Subcutaneous abdominal adipose tissue (tissue), 5 donors: ENCODE measurements around the gene MAEA.
"Not testable (repeated sequence)": the region's sequence is repeated elsewhere in the genome, so short reads cannot be mapped to it uniquely, and the experiment has no call there.

Experiments used
- H3K27ac ChIP-seq: one replicate; pipeline ENCODE4 v1.7.0; 2013; ENCODE audit warnings: low read depth, mild to moderate bottlenecking, inconsistent platforms, low read length, moderate library complexity
- H3K27me3 ChIP-seq, 5 donors: one replicate each; pipeline ENCODE4 v1.7.0; 2013; ENCODE audit warnings: low read length in 5 of 5, inconsistent platforms in 1 of 5; ENCODE audit not compliant: control insufficient read depth in 5 of 5, insufficient read depth in 4 of 5
- H3K36me3 ChIP-seq, 5 donors: one replicate each; pipeline ENCODE4 v1.7.0; 2013; ENCODE audit warnings: low read length in 5 of 5; ENCODE audit not compliant: control insufficient read depth in 5 of 5, insufficient read depth in 5 of 5
- H3K4me1 ChIP-seq, 5 donors: one replicate each; pipeline ENCODE4 v1.7.0; 2013; ENCODE audit warnings: low read length in 5 of 5, mild to moderate bottlenecking in 3 of 5, moderate library complexity in 1 of 5; ENCODE audit not compliant: control insufficient read depth in 5 of 5, insufficient read depth in 5 of 5
- H3K4me3 ChIP-seq, 5 donors: one replicate each; pipeline ENCODE4 v1.7.0; 2013; ENCODE audit warnings: low read length in 5 of 5, low read depth in 1 of 5
- H3K9ac ChIP-seq, 5 donors: one replicate each; pipeline ENCODE4 v1.7.0; 2013; ENCODE audit warnings: low read length in 5 of 5, mild to moderate bottlenecking in 4 of 5, moderate library complexity in 3 of 5
- H3K9me3 ChIP-seq, 5 donors: one replicate each; pipeline ENCODE4 v1.7.0; 2013; ENCODE audit warnings: low read length in 5 of 5; ENCODE audit not compliant: control insufficient read depth in 5 of 5
- donor health status: healthy.
- donor health status: healthy.
- donor health status: healthy.
- donor health status: healthy.
- donor health status: healthy.

MAEA gene

DNA sequence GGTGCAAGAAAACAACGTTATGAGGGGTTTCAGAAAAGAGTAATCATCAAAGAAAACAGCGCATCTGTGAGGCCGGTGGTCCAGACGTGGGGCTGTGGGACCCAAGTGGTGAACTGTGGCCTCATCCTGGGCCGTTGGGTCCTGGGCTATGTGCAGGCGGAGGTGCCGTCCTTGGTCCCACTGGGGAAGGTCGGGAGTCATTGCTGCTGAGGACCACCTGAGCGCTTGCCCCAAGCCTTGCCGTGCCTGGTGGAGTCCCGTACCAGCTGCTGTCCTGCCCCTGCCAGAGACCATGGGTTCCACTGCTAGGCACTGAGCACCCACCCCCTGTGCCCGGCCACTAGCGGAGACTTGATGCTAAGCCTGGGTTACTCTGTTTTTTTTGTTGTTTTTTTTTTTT, 31.8 kb downstream of the MAEA start:
- Histone ChIP-seq H3K36me3 (peaks cover 0 to 71% (median 58%) of the 10 kb centered on the region in 5 donors), H3K9ac (no peak overlapping the region), H3K4me3 (no peak overlapping the region), H3K27me3 (no peaks in the 10 kb centered on the region), H3K4me1 (peaks cover 0 to 9% (median 0%) of the 10 kb centered on the region in 5 donors), H3K27ac (no peak overlapping the region), H3K9me3 (no peaks in the 10 kb centered on the region)

DNA sequence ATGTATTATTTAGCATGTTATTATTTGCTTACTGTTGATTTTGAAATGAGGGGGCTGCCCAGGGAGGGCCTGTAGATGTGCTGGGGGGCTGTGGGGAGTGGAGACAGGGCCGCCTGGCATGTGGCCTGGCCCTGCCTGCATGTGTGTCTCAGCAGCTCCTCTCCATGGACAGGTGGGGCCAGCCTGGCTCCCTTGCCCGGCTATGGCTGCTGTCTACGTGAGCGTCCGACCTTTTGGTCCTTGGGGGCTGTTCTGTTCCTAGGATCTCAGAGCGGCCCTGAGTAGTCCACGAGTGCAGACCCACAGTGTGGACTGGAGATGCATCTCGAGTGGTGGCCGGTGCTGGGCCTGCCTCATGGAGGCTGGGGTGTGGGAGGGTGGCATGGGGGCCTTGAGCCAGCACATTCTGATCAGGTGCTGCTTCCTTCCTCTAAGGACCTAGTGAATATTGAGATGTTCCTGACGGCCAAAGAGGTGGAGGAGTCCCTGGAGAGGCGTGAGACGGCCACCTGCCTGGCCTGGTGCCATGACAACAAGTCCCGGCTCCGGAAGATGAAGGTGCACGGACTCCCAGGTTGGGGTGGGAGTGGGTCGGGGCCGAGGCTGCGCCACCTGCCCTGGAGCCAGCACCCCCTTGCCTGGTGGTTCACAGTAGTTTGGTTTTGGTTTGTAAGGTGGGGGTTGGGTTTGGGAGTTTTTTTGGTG, 32.4 kb downstream of the MAEA start:
- Histone ChIP-seq H3K4me1 (peaks cover 0 to 9% (median 0%) of the 10 kb centered on the region in 5 donors), H3K4me3 (no peak overlapping the region), H3K36me3 (peaks cover 0 to 74% (median 62%) of the 10 kb centered on the region in 5 donors), H3K9ac (no peak overlapping the region), H3K9me3 (no peaks in the 10 kb centered on the region), H3K27me3 (no peaks in the 10 kb centered on the region), H3K27ac (no peak overlapping the region)

DNA sequence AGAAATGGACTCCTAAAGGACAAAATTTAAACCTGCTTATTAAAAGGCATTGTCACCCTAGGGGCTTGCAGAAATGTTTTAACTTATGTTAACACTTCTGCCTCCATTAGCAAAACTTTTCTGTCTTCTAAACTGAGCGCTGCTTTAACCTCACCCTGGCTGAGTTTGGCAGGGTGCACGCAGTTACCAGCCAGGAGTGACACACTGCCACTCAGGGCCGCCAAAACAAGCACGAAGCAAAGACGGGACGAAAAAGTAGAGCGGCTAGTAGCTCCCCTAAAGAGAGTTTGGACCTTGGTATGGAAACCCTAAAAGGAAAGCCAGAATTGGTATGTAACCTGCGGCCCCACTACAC, 33.6 kb downstream of the MAEA start:
- Histone ChIP-seq H3K27ac (no peak overlapping the region), H3K9me3 (no peaks in the 10 kb centered on the region), H3K4me1 (peaks cover 0 to 8% (median 0%) of the 10 kb centered on the region in 5 donors), H3K9ac (no peak overlapping the region), H3K4me3 (no peak overlapping the region), H3K27me3 (no peaks in the 10 kb centered on the region), H3K36me3 (peaks cover 0 to 75% (median 63%) of the 10 kb centered on the region in 5 donors)

DNA sequence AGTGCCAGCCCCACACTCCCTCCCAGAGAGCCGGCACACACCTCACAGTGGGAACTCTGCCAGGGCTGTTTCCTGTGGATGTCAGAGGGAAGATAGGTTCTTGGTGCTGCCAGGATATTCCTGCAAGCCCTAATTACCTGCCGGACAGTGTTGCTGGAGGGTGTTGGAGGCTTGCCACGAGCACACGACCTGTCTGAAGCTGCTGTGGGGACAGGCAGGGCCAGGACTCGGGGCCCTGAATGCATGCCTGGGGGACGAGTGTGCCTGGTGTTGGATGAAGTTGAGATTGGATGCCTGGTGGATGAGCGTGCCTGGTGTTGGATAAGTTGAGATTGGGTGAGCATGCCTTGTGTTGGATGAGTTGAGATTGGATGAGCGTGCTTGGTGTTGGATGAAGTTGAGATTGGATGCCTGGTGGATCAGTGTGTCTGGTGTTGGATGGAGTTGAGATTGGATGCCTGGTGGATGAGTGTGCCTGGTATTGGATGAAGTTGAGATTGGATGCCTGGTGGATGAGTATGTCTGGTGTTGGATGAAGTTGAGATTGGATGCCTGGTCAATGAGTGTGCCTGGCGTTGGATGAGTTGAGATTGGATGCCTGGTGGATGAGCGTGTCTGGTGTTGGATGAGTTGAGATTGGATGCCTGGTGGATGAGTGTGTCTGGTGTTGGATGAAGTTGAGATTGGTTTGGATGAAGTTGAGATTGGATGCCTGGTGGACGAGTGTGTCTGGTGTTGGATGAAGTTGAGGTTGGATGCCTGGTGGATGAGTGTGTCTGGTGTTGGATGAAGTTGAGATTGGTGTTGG, 34.1 kb downstream of the MAEA start:
- Histone ChIP-seq H3K4me1 (peaks cover 0 to 2% (median 0%) of the 10 kb centered on the region in 5 donors), H3K27me3 (no peaks in the 10 kb centered on the region), H3K9me3 (no peaks in the 10 kb centered on the region), H3K27ac (no peak overlapping the region), H3K9ac (no peak overlapping the region), H3K4me3 (no peak overlapping the region), H3K36me3 (peaks cover 0 to 75% (median 63%) of the 10 kb centered on the region in 5 donors)

DNA sequence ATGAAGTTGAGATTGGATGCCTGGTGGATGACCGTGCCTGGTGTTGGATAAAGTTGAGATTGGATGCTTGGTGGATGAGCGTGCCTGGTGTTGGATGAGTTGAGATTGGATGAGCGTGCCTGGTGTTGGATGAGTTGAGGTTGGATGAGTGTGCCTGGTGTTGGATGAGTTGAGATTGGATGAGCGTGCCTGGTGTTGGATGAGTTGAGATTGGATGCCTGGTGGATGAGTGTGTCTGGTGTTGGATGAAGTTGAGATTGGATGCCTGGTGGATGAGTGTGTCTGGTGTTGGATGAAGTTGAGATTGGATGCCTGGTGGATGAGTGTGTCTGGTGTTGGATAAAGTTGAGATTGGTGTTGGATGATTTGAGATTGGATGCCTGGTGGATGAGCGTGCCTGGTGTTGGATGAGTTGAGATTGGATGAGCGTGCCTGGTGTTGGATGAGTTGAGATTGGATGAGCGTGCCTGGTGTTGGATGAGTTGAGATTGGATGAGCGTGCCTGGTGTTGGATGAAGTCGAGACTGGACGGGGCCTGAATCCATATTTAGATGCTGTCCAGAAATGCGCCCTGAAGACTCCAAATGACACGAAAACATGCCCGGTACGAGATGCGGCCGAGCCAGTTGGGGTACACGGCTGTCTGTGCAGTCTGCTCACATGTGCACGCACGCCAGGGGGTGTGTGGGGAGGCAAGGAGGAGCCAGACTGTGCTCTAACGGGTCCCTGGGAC, 34.9 kb downstream of the MAEA start:
- not testable (repeated sequence) for H3K4me1 ChIP-seq, H3K27ac ChIP-seq, H3K27me3 ChIP-seq, H3K4me3 ChIP-seq, H3K9me3 ChIP-seq, H3K9ac ChIP-seq
- peaks cover 0 to 76% (median 70%) of the 10 kb centered on the region in 5 donors for H3K36me3 ChIP-seq

DNA sequence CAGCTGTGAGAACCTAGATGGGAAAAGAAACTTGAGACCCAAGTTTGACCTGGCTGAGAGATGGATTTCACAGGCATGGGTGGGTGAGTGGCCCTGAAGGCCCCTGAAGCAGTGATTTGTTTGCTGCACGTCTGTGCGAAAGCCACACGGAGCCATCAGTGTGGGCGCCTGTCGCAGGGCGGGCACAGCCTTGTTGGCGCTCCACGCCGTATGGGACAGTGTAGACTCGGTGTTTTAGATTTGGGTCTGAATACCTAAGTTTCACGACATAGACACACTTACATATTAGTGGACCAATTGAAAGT, 35.4 kb downstream of the MAEA start:
- Histone ChIP-seq H3K36me3 (peaks cover 0 to 80% (median 75%) of the 10 kb centered on the region in 5 donors), H3K27ac (no peak overlapping the region)

DNA sequence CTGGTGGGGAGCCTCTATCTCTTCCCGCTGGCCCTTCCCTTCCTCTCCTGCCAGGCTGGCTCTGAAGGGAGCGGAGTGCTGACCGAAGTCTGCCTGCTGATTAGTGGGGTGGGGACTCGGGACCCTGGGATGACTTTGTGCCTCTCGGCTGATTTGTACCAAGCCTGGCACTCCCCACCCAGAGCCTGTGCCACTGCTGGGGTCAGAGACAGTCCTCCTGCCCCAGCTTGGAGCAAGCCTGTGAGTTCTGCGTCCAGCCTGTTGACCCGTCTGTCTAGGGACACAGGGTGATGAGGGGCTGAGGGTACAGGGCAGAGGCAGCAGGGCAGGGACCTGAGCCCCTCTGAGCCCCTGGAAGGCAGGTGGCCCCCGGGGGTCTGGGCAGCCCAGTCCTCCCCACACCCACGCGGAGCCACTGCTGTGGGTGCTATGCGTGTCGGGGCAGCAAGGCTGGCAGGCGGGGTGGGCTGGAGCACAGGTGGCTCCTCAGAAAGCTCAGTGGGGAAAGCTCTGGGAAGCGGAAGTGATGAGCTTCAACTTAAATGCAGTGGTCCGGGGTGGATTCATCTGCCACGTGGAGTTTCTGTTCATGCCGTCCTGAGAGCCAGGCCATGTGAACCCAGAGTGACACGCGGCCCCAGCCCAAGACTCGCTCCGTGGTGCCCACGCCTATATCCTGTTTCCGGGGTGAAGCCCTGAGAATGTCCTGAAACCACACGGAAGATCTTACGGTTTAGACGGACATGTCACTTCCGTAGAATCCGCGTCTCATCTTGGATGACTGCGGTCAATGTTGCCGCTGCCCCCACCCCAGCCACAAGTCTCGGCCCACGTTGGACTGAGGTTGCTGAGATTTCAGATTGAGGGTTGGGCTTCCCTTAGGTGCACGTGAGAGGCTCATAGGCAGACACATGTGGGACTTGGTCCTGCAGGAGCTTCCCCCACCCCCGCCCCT, 36.3 kb downstream of the MAEA start:
- peaks cover 0 to 86% (median 78%) of the 10 kb centered on the region in 5 donors for H3K36me3 ChIP-seq
- no peak overlapping the region for H3K27ac ChIP-seq
- no peak overlapping the region for H3K9ac ChIP-seq
- no peaks in the 10 kb centered on the region for H3K4me1 ChIP-seq
- no peak overlapping the region for H3K4me3 ChIP-seq
- H3K27me3 ChIP-seq, result no peaks in the 10 kb centered on the region
- no peaks in the 10 kb centered on the region for H3K9me3 ChIP-seq

More for the DNA sequence above, 35.4 kb downstream of the MAEA start:
- Histone ChIP-seq H3K27me3 (no peaks in the 10 kb centered on the region), H3K9ac (no peak overlapping the region), H3K4me1 (no peaks in the 10 kb centered on the region), H3K4me3 (no peak overlapping the region), H3K9me3 (no peaks in the 10 kb centered on the region)

DNA sequence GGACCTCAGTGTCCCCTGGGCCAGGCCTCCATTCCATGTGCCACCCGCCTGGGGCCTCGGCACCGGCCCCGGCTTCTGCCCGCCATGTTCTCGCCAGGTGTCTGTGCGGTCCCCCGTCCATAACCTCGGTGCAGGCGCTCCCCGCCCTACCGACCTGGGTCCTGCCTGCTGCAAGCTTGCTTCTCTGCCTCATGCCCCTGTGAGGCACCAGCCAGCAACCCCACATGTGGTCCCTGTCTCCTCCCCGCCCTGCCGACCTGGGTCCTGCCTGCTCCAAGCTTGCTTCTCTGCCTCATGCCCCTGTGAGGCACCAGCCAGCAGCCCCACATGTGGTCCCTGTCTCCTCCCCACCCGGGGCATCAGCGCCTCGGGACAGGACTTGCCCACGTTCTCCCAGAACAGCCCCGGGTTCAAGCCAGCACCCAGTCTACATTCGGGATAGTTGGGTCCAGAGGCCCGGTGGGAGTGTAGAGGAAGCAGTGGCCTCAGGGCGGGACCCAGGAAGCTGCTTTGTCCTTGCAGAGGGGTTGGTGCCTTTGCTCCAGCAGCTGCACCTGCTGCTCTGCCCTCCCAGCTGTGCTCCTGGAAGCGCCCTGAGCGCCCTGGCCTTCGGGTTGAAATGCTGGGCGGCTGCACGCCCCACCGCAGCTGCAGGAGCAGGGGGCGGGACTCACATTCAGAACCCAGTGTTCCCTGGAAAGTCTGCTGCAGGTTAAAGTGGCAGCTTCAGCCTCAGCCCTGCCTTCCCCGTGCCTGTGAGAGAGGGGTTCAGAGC, 37.2 kb downstream of the MAEA start:
- H3K9ac ChIP-seq, result no peak overlapping the region
- H3K4me1 ChIP-seq, result no peaks in the 10 kb centered on the region
- no peak overlapping the region for H3K27ac ChIP-seq
- no peaks in the 10 kb centered on the region for H3K27me3 ChIP-seq
- peaks cover 0 to 89% (median 79%) of the 10 kb centered on the region in 5 donors for H3K36me3 ChIP-seq
- H3K9me3 ChIP-seq, result no peaks in the 10 kb centered on the region
- H3K4me3 ChIP-seq, result no peak overlapping the region
